GM12873 (cell line): ENCODE results near the gene DNAH17.

Experiments used
- CTCF ChIP-seq: IDR thresholded peaks from 2 replicates; pipeline ENCODE4 v1.5.1; 2012; ENCODE audit warnings: low read depth, mild to moderate bottlenecking, moderate library complexity, low read length, control low read depth; ENCODE audit not compliant: insufficient read depth; ENCODE audit errors: missing control alignments

Gene DNAH17

GRCh38 chr17:78500806-78501205 lies 76.4 kb downstream of the DNAH17 start:
- TF ChIP-seq CTCF: no peak

DNA sequence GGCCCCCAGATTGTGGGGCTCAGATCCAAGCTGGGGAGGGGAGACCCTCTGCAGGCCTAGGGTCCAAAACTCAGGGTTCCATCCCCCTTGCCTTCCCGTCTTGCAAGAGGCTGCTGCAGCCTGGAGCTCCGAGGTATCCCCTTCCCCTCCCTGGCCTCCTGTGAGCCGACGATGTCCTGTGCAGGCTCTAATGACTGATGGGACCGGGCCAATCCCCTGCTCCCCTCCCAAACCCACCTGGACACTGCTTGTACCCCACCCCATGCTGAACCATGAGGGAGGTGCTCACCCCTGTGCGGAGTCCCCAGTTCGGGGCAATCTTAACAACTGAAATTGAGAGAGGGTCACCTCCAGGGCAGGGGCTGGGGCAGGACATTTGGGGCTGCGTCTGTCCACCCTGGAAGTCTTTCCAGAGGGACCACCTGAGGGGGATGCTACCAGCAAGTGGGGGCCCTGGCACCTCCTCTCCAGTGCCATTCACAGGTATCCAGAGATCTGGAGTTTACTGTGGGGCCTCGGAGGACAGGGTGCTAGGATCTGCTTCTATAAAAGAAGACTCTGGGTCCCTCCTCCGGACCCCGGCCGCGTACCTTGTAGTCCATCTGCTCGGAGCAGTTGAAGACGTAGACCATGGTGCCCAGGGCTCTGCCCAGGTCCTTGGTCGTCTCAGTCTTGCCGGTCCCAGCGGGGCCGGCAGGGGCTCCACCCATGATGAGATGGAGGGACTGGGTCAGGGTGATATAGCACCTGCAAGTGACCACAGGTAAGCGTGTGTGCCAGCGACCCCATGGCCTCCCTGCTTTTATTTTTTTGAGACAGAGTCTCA lies 77.3 kb downstream of the DNAH17 start:
- no peak for TF ChIP-seq CTCF

DNA sequence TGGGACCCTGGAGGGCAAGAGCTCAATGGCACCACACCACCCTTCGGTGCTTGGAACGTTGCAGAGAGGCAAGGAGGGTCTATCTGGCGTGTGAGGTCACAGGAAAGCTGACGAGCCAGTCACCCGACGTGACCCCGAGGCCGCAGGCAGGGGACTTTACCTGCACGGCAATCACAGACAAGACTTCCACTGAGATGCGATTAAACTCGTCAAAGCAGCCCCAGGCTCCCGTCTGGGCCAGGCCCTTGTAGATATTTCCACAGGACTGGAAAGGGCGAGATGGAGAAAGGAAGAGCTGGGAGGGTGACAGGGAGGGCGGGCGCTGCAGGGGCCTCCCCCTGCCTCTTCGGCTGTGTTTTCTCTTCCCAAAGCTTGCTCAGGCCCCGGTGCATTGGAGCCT lies 78.3 kb downstream of the DNAH17 start:
- no peak for TF ChIP-seq CTCF

GRCh38 chr17:78497115-78497540 lies 80.1 kb downstream of the DNAH17 start:
- TF ChIP-seq CTCF: peak; percentile 87

- no peak for TF ChIP-seq CTCF
Observed at GRCh38 chr17:78496311-78496710, 80.9 kb downstream of the DNAH17 start.

DNA sequence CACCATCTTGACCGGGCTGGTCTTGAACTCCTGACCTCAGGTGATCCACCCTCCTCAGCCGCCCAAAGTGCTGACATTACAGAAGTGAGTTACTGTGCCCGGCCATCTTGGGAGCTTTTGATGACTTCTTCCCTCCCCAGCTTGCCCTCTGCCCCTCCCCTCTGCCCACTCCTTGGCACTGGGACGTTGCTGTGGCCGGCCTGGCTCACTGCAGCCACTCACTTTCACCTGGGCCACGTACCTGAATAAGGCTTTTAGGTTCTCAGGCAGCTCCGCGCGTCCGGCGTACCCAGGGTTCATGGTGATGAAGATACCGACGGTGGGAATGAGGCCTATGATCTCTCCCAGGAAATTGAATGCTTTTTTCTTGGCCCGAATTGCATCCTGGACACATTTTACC lies 81.6 kb downstream of the DNAH17 start:
- no peak for TF ChIP-seq CTCF

- TF ChIP-seq CTCF: no peak
Observed at GRCh38 chr17:78494696-78495330, 82.4 kb downstream of the DNAH17 start.
